HG03280 (cell line): Measurements from ENCODE around the gene SLC12A9.

Experiments
- ATAC-seq: cut with Tn5 transposase; IDR thresholded peaks from one replicate; pipeline ENCODE4 v1.9.1; 2021; ENCODE audit warnings: mild to moderate bottlenecking, moderate library complexity; ENCODE audit not compliant: unreplicated experiment

SLC12A9 gene

DNA sequence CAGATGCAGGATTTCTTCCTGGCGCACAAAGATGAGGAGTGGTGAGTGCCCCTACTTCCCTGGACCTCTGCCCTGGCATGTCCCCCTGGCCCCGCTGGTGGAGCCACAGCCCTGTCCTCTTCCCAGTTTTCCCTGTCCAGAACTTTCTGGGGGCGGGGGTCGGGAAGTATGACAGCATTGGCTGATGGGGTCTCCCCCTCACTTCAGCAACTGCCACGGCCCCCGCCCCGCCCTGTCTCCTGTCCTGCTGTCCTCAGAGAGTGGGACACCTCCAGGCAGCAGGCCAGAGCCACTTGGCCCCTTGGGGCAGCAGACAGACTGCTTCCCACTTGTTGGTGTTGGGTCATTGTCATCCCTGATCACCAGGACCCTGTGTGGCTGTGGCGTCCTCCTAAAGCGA, 29.7 kb downstream of the SLC12A9 start:
- ATAC-seq = no peak

- no peak for ATAC-seq
These were observed 30.4 kb downstream of the SLC12A9 start for GRCh38 chr7:100882785-100883526.

GRCh38 chr7:100884736-100885439, 32.4 kb downstream of the SLC12A9 start:
- ATAC-seq = no peak

- ATAC-seq = no peak
These were observed 33.1 kb downstream of the SLC12A9 start for GRCh38 chr7:100885440-100886141.

- no peak for ATAC-seq
These were observed 33.8 kb downstream of the SLC12A9 start for GRCh38 chr7:100886142-100886935.

DNA sequence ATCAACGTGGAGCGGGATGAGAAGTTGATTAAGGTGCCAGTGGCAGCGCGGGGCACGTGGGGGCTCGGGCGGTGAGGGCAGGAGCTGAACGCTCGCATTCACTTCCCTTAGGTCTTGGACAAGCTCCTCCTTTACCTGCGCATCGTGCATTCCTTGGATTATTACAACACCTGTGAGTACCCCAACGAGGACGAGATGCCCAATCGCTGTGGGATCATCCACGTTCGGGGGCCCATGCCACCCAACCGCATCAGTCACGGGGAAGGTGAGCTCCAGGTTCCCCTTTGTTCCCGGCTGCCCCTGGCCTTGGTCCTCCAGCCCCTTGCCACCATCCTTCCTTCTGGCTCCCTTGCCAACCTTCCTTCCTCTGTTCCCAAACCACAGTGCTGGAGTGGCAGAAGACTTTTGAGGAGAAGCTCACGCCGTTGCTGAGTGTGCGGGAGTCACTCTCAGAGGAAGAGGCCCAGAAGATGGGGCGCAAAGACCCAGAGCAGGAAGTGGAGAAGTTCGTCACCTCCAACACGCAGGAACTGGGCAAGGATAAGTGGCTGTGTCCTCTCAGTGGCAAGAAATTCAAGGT, 34.5 kb downstream of the SLC12A9 start:
- ATAC-seq = no peak

- peak; percentile 48 for ATAC-seq
These were observed 35.2 kb downstream of the SLC12A9 start for GRCh38 chr7:100887516-100888290.

DNA sequence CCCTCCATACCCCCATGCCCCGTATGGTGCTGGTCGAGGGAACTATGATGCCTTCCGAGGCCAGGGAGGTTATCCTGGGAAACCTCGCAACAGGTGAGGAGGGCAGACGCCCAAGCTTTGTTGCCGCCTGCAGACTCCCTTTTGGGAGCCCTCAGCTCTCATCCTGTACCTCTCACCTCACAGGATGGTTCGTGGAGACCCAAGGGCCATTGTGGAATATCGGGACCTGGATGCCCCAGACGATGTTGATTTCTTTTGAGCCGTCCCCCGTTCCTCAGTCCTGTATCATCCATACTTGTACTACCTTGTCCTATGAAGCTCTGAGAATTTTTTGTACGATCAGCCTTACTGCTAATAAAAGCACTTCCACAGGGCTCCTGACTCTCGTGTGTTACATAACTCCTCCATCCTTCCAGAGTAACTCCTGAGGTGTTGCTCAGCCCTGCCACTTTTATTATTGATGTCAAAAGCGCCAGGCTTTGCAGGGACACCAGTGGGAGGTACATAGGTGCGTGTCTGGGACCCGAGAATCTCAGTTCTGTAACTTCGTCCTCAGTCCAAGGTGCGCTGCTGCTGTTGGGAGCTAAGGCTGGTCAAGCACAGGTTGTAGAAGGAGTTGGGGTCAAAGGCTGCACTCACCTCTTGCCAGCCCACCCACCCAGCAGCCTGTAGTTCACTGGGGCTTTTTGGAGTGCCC, 35.9 kb downstream of the SLC12A9 start:
- ATAC-seq = no peak

- ATAC-seq = peak; percentile 22
These were observed 36.7 kb downstream of the SLC12A9 start, which contains the start of gene UFSP1 for GRCh38 chr7:100888988-100889750. Gene UFSP1, minus strand, starts transcription at chr7:100889715. Its CDS starts 444 bp downstream, at chr7:100889271.

- ATAC-seq = no peak
These were observed 38.4 kb downstream of the SLC12A9 start for GRCh38 chr7:100890653-100891567.

- ATAC-seq = no peak
These were observed 39.2 kb downstream of the SLC12A9 start for GRCh38 chr7:100891568-100892247.

DNA sequence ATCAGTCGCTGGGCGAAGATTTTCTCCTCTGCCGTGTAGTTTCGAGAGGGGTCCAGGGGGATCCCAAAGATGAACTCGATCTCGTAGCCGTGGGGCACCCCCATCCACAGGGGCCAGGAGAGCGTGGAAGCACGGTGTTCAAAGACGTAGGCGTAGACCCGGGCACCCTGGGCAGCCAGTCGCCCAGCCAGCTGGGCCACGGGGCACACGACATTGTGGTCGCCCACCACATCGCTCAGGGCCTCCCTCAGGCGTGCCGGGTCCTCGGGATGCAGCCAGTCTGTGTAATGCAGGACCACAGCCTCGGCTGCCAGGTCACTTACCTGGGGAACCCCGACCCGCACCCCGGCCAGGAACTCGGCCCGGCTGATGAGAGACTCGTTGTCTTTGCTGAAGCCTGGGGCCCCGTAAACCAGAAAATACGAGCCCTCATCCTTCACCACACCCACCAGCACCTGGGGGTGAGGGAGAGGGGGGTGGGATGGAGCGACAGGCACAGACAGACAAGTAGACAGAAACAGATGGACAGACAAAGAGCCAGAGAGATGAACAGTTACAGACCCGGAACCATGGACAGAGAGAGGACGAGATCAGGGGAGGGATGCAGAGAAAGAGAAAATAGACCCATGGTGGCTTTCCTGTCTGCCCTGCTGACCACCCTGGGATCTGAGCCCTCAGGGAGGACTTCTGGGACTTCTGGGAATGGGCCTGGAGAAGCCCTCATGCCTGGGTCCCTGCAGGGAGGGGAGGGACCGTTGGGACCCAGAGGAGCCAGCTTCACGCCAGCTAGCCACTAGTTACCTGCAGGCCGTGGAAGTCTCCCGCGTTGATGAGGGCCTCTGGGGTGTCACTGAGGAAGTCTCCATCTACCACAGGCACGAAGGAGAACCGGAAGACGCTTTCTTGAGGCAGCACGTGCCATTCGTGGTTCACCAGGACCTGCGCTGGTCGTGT, 40.1 kb downstream of the SLC12A9 start:
- no peak for ATAC-seq

DNA sequence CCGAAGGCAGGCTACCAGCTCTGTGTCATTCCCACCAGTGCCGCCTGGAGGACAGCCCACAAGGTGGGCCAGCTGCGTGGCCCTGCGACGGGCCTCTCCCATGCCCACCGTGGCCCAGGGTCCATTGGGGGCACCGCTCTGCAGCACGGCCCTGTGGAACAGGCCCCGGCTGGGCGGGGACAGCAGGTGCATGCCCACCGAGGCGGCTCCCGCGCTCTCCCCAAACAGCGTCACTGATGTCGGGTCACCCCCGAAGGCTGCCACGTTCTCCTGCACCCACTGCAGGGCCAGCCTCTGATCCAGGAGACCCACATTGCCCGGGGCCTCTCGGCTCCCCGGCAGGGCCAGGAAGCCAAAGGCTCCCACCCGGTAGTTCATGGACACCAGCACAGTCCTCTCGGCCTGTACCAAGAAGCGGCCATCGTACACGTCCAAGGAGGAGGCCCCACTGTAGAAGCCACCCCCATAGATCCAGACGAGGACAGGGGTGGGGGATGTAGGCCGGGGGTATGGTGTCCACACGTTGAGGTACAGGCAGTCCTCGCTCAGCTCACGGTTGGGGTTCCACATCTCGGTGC, 40.9 kb downstream of the SLC12A9 start:
- ATAC-seq = no peak

DNA sequence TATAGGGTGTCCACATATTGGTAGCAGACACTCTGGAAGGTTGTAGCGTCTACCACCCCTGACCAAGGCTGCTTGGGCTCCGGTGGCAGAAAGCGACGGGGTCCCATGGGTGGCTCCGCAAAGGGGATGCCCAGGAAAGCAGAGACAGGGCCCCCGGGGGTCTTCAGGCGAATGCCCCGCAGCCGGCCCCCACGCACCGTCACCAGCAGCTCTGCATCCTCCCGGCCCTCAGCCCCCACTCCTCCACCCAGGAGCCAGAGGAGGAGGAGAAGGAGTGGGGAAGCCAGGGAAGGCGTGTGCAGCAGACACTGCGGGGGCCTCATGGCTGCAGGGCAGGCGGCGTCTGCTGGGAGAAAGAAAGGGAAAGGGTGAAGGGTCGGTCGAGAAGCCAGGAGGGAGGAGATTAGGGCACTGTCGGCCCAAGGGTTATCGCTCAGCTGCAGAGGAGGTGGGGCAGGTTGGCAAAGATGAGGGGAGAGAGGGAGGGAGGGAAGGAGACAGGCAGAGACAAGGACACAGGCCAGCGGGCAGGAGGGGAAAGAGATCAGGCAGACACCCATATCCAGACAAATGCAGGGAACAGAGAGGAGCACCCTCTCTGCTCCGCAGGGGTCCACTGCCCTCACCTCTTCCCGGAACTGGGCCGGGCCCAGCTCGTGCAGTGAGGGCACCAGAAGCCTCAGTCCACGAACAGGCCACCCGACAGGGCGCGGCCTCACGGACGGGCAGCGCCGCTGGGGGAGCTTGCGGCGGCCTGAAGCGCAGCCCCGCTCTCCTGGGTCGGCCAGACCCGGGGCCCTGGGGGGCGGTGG, 41.6 kb downstream of the SLC12A9 start:
- ATAC-seq = no peak
